Neural cell (in vitro differentiated cells): Measurements from ENCODE around the gene EYA2. TPM values are rescaled to one million over a fixed set of nuclear protein-coding genes. Genes with fewer than 3 reads are reported as not detected.

Experiments used
- H2AFZ ChIP-seq: fragments of 200-600, 300-800 bp; sonication (generic), shearing (Covaris generic); 2 replicates; pipeline ENCODE4 v1.6.0; 2014; ENCODE audit warnings: low read depth, mild to moderate bottlenecking, antibody characterized with exemption, low read length, moderate library complexity
- H3F3A ChIP-seq: fragments of 200-600 bp; shearing (Covaris generic); 2 replicates; pipeline ENCODE4 v1.6.1; 2016; ENCODE audit warnings: mild to moderate bottlenecking, moderate library complexity, mixed read lengths, antibody characterized with exemption, low read length; ENCODE audit not compliant: insufficient read depth, poor library complexity, severe bottlenecking
- H3K27ac ChIP-seq: fragments of 200-600, 300-800 bp; sonication (generic), shearing (Covaris generic); 2 replicates; pipeline ENCODE4 v1.5.1; 2014; ENCODE audit warnings: mild to moderate bottlenecking, low read length, moderate library complexity
- H3K27me3 ChIP-seq: fragments of 300-800, 200-600 bp; sonication (generic), shearing (Covaris generic); 2 replicates; pipeline ENCODE4 v1.6.0; 2014; ENCODE audit warnings: mild to moderate bottlenecking, low read depth, low read length, moderate library complexity; ENCODE audit not compliant: insufficient read depth
- H3K36me3 ChIP-seq: fragments of 300-800, 200-600 bp; sonication (generic), shearing (Covaris generic); 2 replicates; pipeline ENCODE4 v1.5.1; 2014; ENCODE audit warnings: mild to moderate bottlenecking, antibody characterized with exemption, low read length, moderate library complexity; ENCODE audit not compliant: insufficient read depth
- H3K4me2 ChIP-seq: fragments of 300-800, 200-600 bp; sonication (generic), shearing (Covaris generic); 2 replicates; pipeline ENCODE4 v1.6.0; 2014; ENCODE audit warnings: mild to moderate bottlenecking, low read length
- H3K4me3 ChIP-seq: fragments of 300-800, 200-600 bp; sonication (generic), shearing (Covaris generic); 2 replicates; pipeline ENCODE4 v1.5.1; 2014; ENCODE audit warnings: mild to moderate bottlenecking, low read length, moderate library complexity
- H3K79me2 ChIP-seq: fragments of 200-600 bp; shearing (Covaris generic); replicated peaks from 2 replicates; pipeline ENCODE4 v1.6.0; 2014; ENCODE audit warnings: mild to moderate bottlenecking, low read length, moderate library complexity; ENCODE audit not compliant: insufficient read depth
- H3K9ac ChIP-seq: fragments of 300-800, 200-600 bp; sonication (generic), shearing (Covaris generic); 2 replicates; pipeline ENCODE4 v1.6.1; 2016; ENCODE audit warnings: mild to moderate bottlenecking, low read length, mixed read lengths
- H3K9me2 ChIP-seq: fragments of 200-600 bp; shearing (Covaris generic); 2 replicates; pipeline ENCODE4 v1.6.1; 2016; ENCODE audit warnings: mild to moderate bottlenecking, low read length, mixed read lengths; ENCODE audit not compliant: insufficient read depth
- H3K9me3 ChIP-seq: fragments of 200-600, 300-800 bp; sonication (generic), shearing (Covaris generic); 2 replicates; pipeline ENCODE4 v1.6.1; 2016; ENCODE audit warnings: mild to moderate bottlenecking, mixed run types, low read length, moderate library complexity, mixed read lengths
- H4K20me1 ChIP-seq: fragments of 200-600 bp; shearing (Covaris generic); 2 replicates; pipeline ENCODE4 v1.6.1; 2016; ENCODE audit warnings: mild to moderate bottlenecking, mixed run types; ENCODE audit not compliant: insufficient read depth
- EP300 ChIP-seq: fragments of 450-650 bp; conservative IDR thresholded peaks from 2 replicates; pipeline ENCODE4 v1.6.1; 2014; ENCODE audit warnings: antibody characterized with exemption, mild to moderate bottlenecking, moderate library complexity; ENCODE audit not compliant: poor library complexity, severe bottlenecking
- EZH2 ChIP-seq: fragments of 200-600, 300-800 bp; shearing (Covaris generic), sonication (generic); IDR thresholded peaks from 2 replicates; pipeline ENCODE4 v1.6.1; 2014; ENCODE audit warnings: antibody characterized with exemption, low read length, borderline replicate concordance, mild to moderate bottlenecking; ENCODE audit not compliant: insufficient read depth, poor library complexity, severe bottlenecking
- MXI1 ChIP-seq: fragments of 450-650 bp; conservative IDR thresholded peaks from 2 replicates; pipeline ENCODE4 v1.6.1; 2014; ENCODE audit warnings: antibody characterized with exemption, mild to moderate bottlenecking; ENCODE audit not compliant: poor library complexity, severe bottlenecking
- POLR2AphosphoS5 ChIP-seq: IDR thresholded peaks from 2 replicates; pipeline ENCODE4 v1.6.1; 2012
- RAD21 ChIP-seq: fragments of 450-650 bp; conservative IDR thresholded peaks from 2 replicates; pipeline ENCODE4 v1.6.1; 2014; ENCODE audit warnings: antibody characterized with exemption, mild to moderate bottlenecking, moderate library complexity
- SMC3 ChIP-seq: fragments of 450-650 bp; conservative IDR thresholded peaks from 2 replicates; pipeline ENCODE4 v1.6.1; 2014; ENCODE audit warnings: antibody characterized with exemption, mild to moderate bottlenecking, moderate library complexity; ENCODE audit not compliant: poor library complexity
- TAF1 ChIP-seq: IDR thresholded peaks from 2 replicates; pipeline ENCODE4 v1.6.1; 2012; ENCODE audit warnings: low read depth
- polyA plus RNA-seq: library from polyadenylated mRNA; depleted of rRNA; stranded (reverse); fragments of >200 nt; gene quantifications from 2 replicates; pipeline ENCODE4 v1.2.3, GENCODE V29; 2014
- TF ChIP-seq, protein P1 (sequence below): fragments of 450-650 bp; IDR thresholded peaks from 2 replicates; pipeline ENCODE4 v1.5.1; 2014; ENCODE audit warnings: antibody characterized with exemption, mild to moderate bottlenecking, moderate library complexity; ENCODE audit not compliant: poor library complexity, severe bottlenecking
- TF ChIP-seq, protein P2 (sequence below): IDR thresholded peaks from 2 replicates; pipeline ENCODE4 v1.6.1; 2012; ENCODE audit warnings: borderline replicate concordance

The EYA2 gene
- polyA plus RNA-seq, 1 donor from 2014 or later: 0.88 TPM

DNA sequence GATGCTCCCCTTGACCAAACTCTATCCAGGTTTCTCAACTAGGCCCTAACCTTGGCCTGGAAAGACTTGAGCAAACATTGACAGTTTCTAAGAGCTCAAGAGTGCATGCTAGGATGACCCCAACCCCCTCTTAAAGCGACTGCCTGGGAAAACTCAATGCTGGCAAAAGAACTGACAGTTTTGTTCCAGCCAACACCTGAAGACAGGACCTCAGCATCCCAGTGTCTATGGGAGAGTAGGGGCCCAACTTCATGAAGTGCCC lies 341.9 kb downstream of the EYA2 start:
- no peaks in the 10 kb centered on the region for H3K9me2 ChIP-seq
- H3K9ac ChIP-seq: no peak overlapping the region
- H3K9me3 ChIP-seq: no peaks in the 10 kb centered on the region
- TF ChIP-seq, protein P1, sequence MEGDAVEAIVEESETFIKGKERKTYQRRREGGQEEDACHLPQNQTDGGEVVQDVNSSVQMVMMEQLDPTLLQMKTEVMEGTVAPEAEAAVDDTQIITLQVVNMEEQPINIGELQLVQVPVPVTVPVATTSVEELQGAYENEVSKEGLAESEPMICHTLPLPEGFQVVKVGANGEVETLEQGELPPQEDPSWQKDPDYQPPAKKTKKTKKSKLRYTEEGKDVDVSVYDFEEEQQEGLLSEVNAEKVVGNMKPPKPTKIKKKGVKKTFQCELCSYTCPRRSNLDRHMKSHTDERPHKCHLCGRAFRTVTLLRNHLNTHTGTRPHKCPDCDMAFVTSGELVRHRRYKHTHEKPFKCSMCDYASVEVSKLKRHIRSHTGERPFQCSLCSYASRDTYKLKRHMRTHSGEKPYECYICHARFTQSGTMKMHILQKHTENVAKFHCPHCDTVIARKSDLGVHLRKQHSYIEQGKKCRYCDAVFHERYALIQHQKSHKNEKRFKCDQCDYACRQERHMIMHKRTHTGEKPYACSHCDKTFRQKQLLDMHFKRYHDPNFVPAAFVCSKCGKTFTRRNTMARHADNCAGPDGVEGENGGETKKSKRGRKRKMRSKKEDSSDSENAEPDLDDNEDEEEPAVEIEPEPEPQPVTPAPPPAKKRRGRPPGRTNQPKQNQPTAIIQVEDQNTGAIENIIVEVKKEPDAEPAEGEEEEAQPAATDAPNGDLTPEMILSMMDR: no peak
- TF ChIP-seq MXI1: no peak
- TF ChIP-seq, protein P2, sequence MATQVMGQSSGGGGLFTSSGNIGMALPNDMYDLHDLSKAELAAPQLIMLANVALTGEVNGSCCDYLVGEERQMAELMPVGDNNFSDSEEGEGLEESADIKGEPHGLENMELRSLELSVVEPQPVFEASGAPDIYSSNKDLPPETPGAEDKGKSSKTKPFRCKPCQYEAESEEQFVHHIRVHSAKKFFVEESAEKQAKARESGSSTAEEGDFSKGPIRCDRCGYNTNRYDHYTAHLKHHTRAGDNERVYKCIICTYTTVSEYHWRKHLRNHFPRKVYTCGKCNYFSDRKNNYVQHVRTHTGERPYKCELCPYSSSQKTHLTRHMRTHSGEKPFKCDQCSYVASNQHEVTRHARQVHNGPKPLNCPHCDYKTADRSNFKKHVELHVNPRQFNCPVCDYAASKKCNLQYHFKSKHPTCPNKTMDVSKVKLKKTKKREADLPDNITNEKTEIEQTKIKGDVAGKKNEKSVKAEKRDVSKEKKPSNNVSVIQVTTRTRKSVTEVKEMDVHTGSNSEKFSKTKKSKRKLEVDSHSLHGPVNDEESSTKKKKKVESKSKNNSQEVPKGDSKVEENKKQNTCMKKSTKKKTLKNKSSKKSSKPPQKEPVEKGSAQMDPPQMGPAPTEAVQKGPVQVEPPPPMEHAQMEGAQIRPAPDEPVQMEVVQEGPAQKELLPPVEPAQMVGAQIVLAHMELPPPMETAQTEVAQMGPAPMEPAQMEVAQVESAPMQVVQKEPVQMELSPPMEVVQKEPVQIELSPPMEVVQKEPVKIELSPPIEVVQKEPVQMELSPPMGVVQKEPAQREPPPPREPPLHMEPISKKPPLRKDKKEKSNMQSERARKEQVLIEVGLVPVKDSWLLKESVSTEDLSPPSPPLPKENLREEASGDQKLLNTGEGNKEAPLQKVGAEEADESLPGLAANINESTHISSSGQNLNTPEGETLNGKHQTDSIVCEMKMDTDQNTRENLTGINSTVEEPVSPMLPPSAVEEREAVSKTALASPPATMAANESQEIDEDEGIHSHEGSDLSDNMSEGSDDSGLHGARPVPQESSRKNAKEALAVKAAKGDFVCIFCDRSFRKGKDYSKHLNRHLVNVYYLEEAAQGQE: no peak
- no peak for TF ChIP-seq EZH2
- no peak for TF ChIP-seq EP300
- no peak for TF ChIP-seq POLR2AphosphoS5
- TF ChIP-seq SMC3: no peak
- H4K20me1 ChIP-seq: no peaks in the 10 kb centered on the region
- no peak overlapping the region for H3K4me3 ChIP-seq
- H3K79me2 ChIP-seq: no peaks in the 10 kb centered on the region
- H3K27ac ChIP-seq: no peak overlapping the region
- H2AFZ ChIP-seq: no peak overlapping the region
- peaks cover 4% of the 10 kb centered on the region for H3K36me3 ChIP-seq
- H3K27me3 ChIP-seq: no peaks in the 10 kb centered on the region
- no peaks in the 10 kb centered on the region for H3F3A ChIP-seq
- H3K4me2 ChIP-seq: no peak overlapping the region

DNA sequence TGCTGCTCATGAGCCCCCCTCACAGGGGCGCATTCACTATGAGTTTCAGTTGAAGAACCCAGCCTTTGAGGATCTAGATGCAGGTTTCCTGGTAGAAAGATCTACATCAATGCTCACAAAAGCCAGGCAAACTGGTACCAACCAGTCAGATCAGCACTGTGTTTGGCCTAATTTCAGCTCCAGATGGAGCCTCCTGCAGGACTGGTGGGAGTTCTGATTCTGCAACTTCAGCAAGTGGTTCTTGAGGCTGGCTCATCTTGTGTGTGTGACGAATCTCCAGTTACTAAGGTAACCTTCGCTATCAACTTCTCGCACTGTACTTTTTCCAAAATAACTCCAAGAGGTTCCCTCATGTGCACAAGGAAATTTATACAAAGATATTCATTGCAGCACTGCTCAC lies 343.1 kb downstream of the EYA2 start:
- H3K27me3 ChIP-seq: no peaks in the 10 kb centered on the region
- no peaks in the 10 kb centered on the region for H3K9me2 ChIP-seq
- no peak overlapping the region for H2AFZ ChIP-seq
- H3K9me3 ChIP-seq: no peaks in the 10 kb centered on the region
- no peaks in the 10 kb centered on the region for H3K79me2 ChIP-seq
- H3K36me3 ChIP-seq: peaks cover 4% of the 10 kb centered on the region
- no peaks in the 10 kb centered on the region for H3F3A ChIP-seq
- no peak overlapping the region for H3K4me3 ChIP-seq
- TF ChIP-seq SMC3 (no peak), EP300 (no peak), RAD21 (no peak), EZH2 (no peak), POLR2AphosphoS5 (no peak), MXI1 (no peak), TAF1 (no peak)
- TF ChIP-seq, protein P2: no peak
- TF ChIP-seq, protein P1: no peak
- H3K9ac ChIP-seq: no peak overlapping the region
- no peak overlapping the region for H3K4me2 ChIP-seq
- no peak overlapping the region for H3K27ac ChIP-seq
- H4K20me1 ChIP-seq: no peaks in the 10 kb centered on the region
